ENCODE results near the gene C22orf39. TPM values are rescaled to one million over a fixed set of nuclear protein-coding genes. Genes with fewer than 3 reads are reported as not detected.

Gene C22orf39
- total RNA-seq, 1 donor from 2014 or later = 58.5 TPM

GRCh38 chr22:19472233-19472632, 24.7 kb upstream of the C22orf39 start:
- H3K27me3 ChIP-seq = no peaks in the 10 kb centered on the region
- H3K36me3 ChIP-seq = peaks cover 76 to 78% of the 10 kb centered on the region in 2 donors
- no peak for TF ChIP-seq CTCF (IDR thresholded peaks at IDR 0.05)
- no peak for DNase-seq (ENCODE audit: low spot score in 2 of 2)
- peaks cover 0 to 1% of the 10 kb centered on the region in 2 donors for H3K4me1 ChIP-seq
- no peak overlapping the region for H3K27ac ChIP-seq
- no peak overlapping the region for H3K4me3 ChIP-seq
- H3K9me3 ChIP-seq = no peaks in the 10 kb centered on the region
- intact Hi-C loops (cut with DNase I) = no loop called here

GRCh38 chr22:19471572-19471971, 24.1 kb upstream of the C22orf39 start:
- no peak overlapping the region for H3K27ac ChIP-seq
- H3K4me1 ChIP-seq = no peaks in the 10 kb centered on the region
- no peak overlapping the region for H3K4me3 ChIP-seq
- no peaks in the 10 kb centered on the region for H3K27me3 ChIP-seq
- DNase-seq (ENCODE audit: low spot score in 2 of 2) = no peak
- intact Hi-C loops (cut with DNase I) = no loop called here
- H3K9me3 ChIP-seq = no peaks in the 10 kb centered on the region
- TF ChIP-seq CTCF (IDR thresholded peaks at IDR 0.05) = no peak
- peaks cover 83% of the 10 kb centered on the region in 2 donors for H3K36me3 ChIP-seq

GRCh38 chr22:19470010-19470409, 22.5 kb upstream of the C22orf39 start:
- peaks cover 91 to 99% of the 10 kb centered on the region in 2 donors for H3K36me3 ChIP-seq
- H3K9me3 ChIP-seq = no peaks in the 10 kb centered on the region
- no peaks in the 10 kb centered on the region for H3K27me3 ChIP-seq
- no peak for DNase-seq (ENCODE audit: low spot score in 2 of 2)
- H3K4me3 ChIP-seq = no peak overlapping the region
- no peak for TF ChIP-seq CTCF (IDR thresholded peaks at IDR 0.05)
- H3K27ac ChIP-seq = no peak overlapping the region
- intact Hi-C loops (cut with DNase I) = no loop called here
- H3K4me1 ChIP-seq = no peaks in the 10 kb centered on the region

GRCh38 chr22:19469421-19469820, 21.9 kb upstream of the C22orf39 start:
- Histone ChIP-seq H3K27me3 (no peaks in the 10 kb centered on the region), H3K4me3 (no peak overlapping the region), H3K9me3 (no peaks in the 10 kb centered on the region), H3K4me1 (no peaks in the 10 kb centered on the region), H3K36me3 (peaks cover 93 to 100% of the 10 kb centered on the region in 2 donors), H3K27ac (no peak overlapping the region)
- no peak for DNase-seq (ENCODE audit: low spot score in 2 of 2)
- intact Hi-C loops (cut with DNase I) = no loop called here
- no peak for TF ChIP-seq CTCF (IDR thresholded peaks at IDR 0.05)

- Histone ChIP-seq H3K36me3 (peaks cover 85 to 100% of the 10 kb centered on the region in 2 donors), H3K9me3 (no peaks in the 10 kb centered on the region), H3K4me1 (no peaks in the 10 kb centered on the region), H3K27me3 (no peaks in the 10 kb centered on the region), H3K4me3 (no peak overlapping the region), H3K27ac (no peak overlapping the region)
- intact Hi-C loops (cut with DNase I) = no loop called here
- DNase-seq (ENCODE audit: low spot score in 2 of 2) = no peak
- no peak for TF ChIP-seq CTCF (IDR thresholded peaks at IDR 0.05)
Measured at GRCh38 chr22:19467912-19468311, 20.4 kb upstream of the C22orf39 start.

Data from ascending aorta (tissue), 2 donors.